GM23338 (cell line): ENCODE measurements around the gene LLGL2. TPM values are rescaled to one million over a fixed set of nuclear protein-coding genes. Genes with fewer than 3 reads are reported as not detected.

ENCODE experiments used
- ATAC-seq: fragments of 200-7000 bp; cut with Tn5 transposase; 3 replicates; pipeline ENCODE4 v1.9.1; 2020
- DNase-seq: peaks from one replicate; pipeline ENCODE4 v3.0.0-alpha.2; 2015; ENCODE audit warnings: low spot score
- H2AFZ ChIP-seq: fragments of 200-600 bp; sonication (generic); 2 replicates; pipeline ENCODE4 v1.8.0; 2016; ENCODE audit warnings: antibody characterized with exemption, mild to moderate bottlenecking, moderate library complexity
- H3F3A ChIP-seq: fragments of 200-600 bp; sonication (generic); replicated peaks from 2 replicates; pipeline ENCODE4 v1.8.0; 2017; ENCODE audit warnings: antibody characterized with exemption, mixed run types, low read depth
- H3K27ac ChIP-seq: fragments of 200-600 bp; sonication (generic); 2 replicates; pipeline ENCODE4 v1.6.1; 2016; ENCODE audit warnings: low read depth
- H3K27me3 ChIP-seq: fragments of 200-600 bp; sonication (generic); 2 replicates; pipeline ENCODE4 v1.8.0; 2016; ENCODE audit warnings: mild to moderate bottlenecking, mixed run types, moderate library complexity; ENCODE audit not compliant: insufficient read depth
- H3K36me3 ChIP-seq: fragments of 200-600 bp; sonication (generic); 2 replicates; pipeline ENCODE4 v1.8.0; 2016; ENCODE audit warnings: mild to moderate bottlenecking; ENCODE audit not compliant: insufficient read depth
- H3K4me1 ChIP-seq: fragments of 200-600 bp; sonication (generic); 2 replicates; pipeline ENCODE4 v1.8.0; 2016; ENCODE audit warnings: mild to moderate bottlenecking, moderate library complexity; ENCODE audit not compliant: insufficient read depth
- H3K4me2 ChIP-seq: fragments of 200-600 bp; sonication (generic); 2 replicates; pipeline ENCODE4 v1.7.1; 2017; ENCODE audit warnings: mixed run types
- H3K4me3 ChIP-seq: fragments of 200-600 bp; sonication (generic); 2 replicates; pipeline ENCODE4 v1.6.1; 2016; ENCODE audit warnings: mixed run types
- H3K79me2 ChIP-seq: fragments of 200-600 bp; sonication (generic); replicated peaks from 2 replicates; pipeline ENCODE4 v1.8.0; 2017; ENCODE audit warnings: mild to moderate bottlenecking; ENCODE audit not compliant: insufficient read depth
- H3K9me2 ChIP-seq: fragments of 200-600 bp; sonication (generic); 2 replicates; pipeline ENCODE4 v1.8.0; 2017; ENCODE audit not compliant: insufficient read depth
- H4K20me1 ChIP-seq: fragments of 200-600 bp; sonication (generic); replicated peaks from 2 replicates; pipeline ENCODE4 v1.8.0; 2017; ENCODE audit warnings: mild to moderate bottlenecking; ENCODE audit not compliant: insufficient read depth
- H3K27ac Mint-ChIP-seq: 2 replicates; pipeline ENCODE4 v1.8.0; 2020; ENCODE audit warnings: inconsistent platforms, mild to moderate bottlenecking, moderate library complexity, mixed read lengths
- H3K27me3 Mint-ChIP-seq: 3 replicates; pipeline ENCODE4 v1.8.0; 2022; ENCODE audit warnings: low read depth, mild to moderate bottlenecking, moderate library complexity, mixed read lengths, inconsistent platforms; ENCODE audit not compliant: insufficient read depth, poor library complexity
- H3K36me3 Mint-ChIP-seq: 3 replicates; pipeline ENCODE4 v1.8.0; 2021; ENCODE audit warnings: low read depth, mild to moderate bottlenecking, inconsistent platforms, moderate library complexity, mixed read lengths
- H3K4me1 Mint-ChIP-seq: 3 replicates; pipeline ENCODE4 v1.8.0; 2020; ENCODE audit warnings: mild to moderate bottlenecking, inconsistent platforms, mixed read lengths
- H3K4me3 Mint-ChIP-seq: 3 replicates; pipeline ENCODE4 v1.8.0; 2021; ENCODE audit warnings: moderate library complexity, mild to moderate bottlenecking, inconsistent platforms, mixed read lengths
- H3K9me3 Mint-ChIP-seq: 3 replicates; pipeline ENCODE4 v1.8.0; 2020; ENCODE audit warnings: moderate library complexity, mild to moderate bottlenecking, inconsistent platforms, mixed read lengths
- CREB1 ChIP-seq: fragments of 250-450 bp; sonication (Bioruptor Pico); IDR thresholded peaks from 2 replicates; pipeline ENCODE4 v1.5.0; 2020; ENCODE audit warnings: low read depth, mild to moderate bottlenecking, moderate library complexity
- EZH2 ChIP-seq: fragments of 200-600 bp; sonication (generic); IDR thresholded peaks from one replicate; pipeline ENCODE4 v1.8.0; 2017; ENCODE audit warnings: antibody characterized with exemption, mild to moderate bottlenecking, low read depth; ENCODE audit not compliant: unreplicated experiment
- EZH2phosphoT487 ChIP-seq: fragments of 200-600 bp; sonication (generic); IDR thresholded peaks from one replicate; pipeline ENCODE4 v1.8.1; 2018; ENCODE audit warnings: antibody characterized with exemption; ENCODE audit not compliant: unreplicated experiment
- NANOG ChIP-seq: IDR thresholded peaks from 2 replicates; pipeline ENCODE4 v1.6.1; 2016; ENCODE audit warnings: antibody characterized with exemption, borderline replicate concordance
- STAT1 ChIP-seq: IDR thresholded peaks from one replicate; pipeline ENCODE4 v1.6.1; 2016; ENCODE audit warnings: antibody characterized with exemption; ENCODE audit not compliant: unreplicated experiment
- ZNF114 ChIP-seq: fragments of 250-450 bp; sonication (Bioruptor Pico); IDR thresholded peaks from 2 replicates; pipeline ENCODE4 v1.5.0; 2020; ENCODE audit warnings: mild to moderate bottlenecking, moderate library complexity
- ZNF331 ChIP-seq: fragments of 250-450 bp; sonication (Bioruptor Pico); IDR thresholded peaks from 2 replicates; pipeline ENCODE4 v1.5.0; 2020; ENCODE audit warnings: low read depth, mild to moderate bottlenecking, moderate library complexity
- polyA plus RNA-seq: library from polyadenylated mRNA; unstranded; fragments of >200 nt; fragmentation: Nextera tagmentation; extraction: Ambion mirVana; gene quantifications from 2 replicates; pipeline ENCODE4 v1.2.1, GENCODE V29; 2016
- total RNA-seq: library from RNA; depleted of rRNA; stranded (reverse); fragments of >200 nt; shearing (Covaris generic); gene quantifications from 2 replicates; pipeline ENCODE4 v1.2.3, GENCODE V29; 2014
- TF ChIP-seq, protein P1 (sequence below), 2 experiments: fragments of 200-600 bp in 1 of 2; sonication (generic) in 1 of 2; conservative IDR thresholded peaks; 2 replicates each; pipeline versions ENCODE4 v1.5.1 to v1.6.1; 2016 to 2017; ENCODE audit warnings: antibody characterized with exemption in 2 of 2, low read depth in 2 of 2, mild to moderate bottlenecking in 2 of 2, moderate library complexity in 1 of 2
- TF ChIP-seq, protein P2 (sequence below): IDR thresholded peaks from one replicate; pipeline ENCODE4 v1.6.1; 2018; ENCODE audit warnings: antibody characterized with exemption; ENCODE audit not compliant: unreplicated experiment
- TF ChIP-seq, protein P3 (sequence below): IDR thresholded peaks from 2 replicates; pipeline ENCODE4 v1.6.1; 2016; ENCODE audit warnings: antibody characterized with exemption

LLGL2 gene
- total and polyA plus RNA-seq, 2 experiments from 2014 or later, result 62.5 to 78.5 TPM

DNA sequence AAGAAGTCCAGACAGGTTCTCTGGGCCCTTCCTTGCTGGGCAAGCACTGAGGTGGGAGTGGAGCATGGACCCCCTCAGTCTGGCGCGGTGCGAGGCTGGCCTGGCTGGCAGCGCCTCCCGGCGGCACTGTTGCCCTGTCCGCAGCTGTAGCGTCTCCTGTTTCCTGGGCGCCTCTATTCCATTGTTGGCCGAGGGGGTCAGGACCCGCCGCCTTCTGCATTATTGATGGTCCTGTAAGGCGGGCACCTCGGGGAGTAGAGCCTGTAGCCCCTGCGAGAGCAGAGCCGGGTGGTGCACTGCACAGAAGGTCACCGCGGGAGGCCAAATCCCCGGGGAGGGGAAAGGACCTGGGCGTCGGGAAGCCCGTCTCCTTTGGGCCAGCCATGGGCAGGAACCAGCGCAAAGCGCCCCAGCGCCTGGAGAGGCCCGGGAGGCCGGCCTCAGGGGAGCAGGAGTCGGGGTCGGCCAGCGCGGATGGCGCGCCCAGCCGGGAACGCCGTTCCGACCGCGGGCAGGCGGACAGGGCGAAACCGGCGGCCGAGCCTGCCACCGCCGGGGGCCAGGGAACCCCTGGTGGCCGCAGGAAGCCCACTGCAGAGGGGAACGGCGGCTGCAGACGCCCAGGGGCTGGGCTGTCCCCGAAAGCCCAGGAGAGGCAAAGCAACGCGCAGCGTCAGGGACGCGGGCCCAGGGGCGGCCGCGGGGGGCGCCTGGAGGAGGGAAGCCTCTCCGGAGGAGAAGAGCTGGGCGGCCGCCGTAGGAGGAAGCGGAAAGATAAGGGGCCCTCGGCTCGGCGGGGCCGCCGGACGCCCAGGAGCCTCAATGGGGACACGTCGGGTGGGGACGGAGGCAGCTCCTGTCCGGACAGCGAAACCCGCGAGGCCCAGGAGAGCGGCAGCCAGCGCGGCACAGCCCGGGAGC lies 62.4 kb downstream of the LLGL2 start, which contains the start of gene MYO15B:
MYO15B (plus strand) TSS at position 126 of the 921 bp plus-strand sequence; CDS start at position 384, 258 bp downstream.
- peak within 1 kb of the TSS; percentile 50; the same call in 1 of the 2 replicates for H3K27ac ChIP-seq
- peak within 1 kb of the TSS; percentile 96 for H2AFZ ChIP-seq
- H3K9me2 ChIP-seq, result no peaks in the 10 kb centered on the region
- peak within 1 kb of the TSS; percentile 71 for H3K4me3 ChIP-seq
- Mint-ChIP-seq H3K4me1 (no peaks in the 10 kb centered on the region), H3K36me3 (no peaks in the 10 kb centered on the region; the same call in 2 of the 3 replicates), H3K9me3 (peaks cover 11% of the 10 kb centered on the region), H3K4me3 (peak within 1 kb of the TSS; percentile 61), H3K27ac (no peak within 1 kb of the TSS), H3K27me3 (peaks cover 27% of the 10 kb centered on the region)
- ATAC-seq, result peak; percentile 66
- peak; percentile 79 for DNase-seq
- peaks cover 6% of the 10 kb centered on the region for H3K4me1 ChIP-seq
- TF ChIP-seq, protein P1, sequence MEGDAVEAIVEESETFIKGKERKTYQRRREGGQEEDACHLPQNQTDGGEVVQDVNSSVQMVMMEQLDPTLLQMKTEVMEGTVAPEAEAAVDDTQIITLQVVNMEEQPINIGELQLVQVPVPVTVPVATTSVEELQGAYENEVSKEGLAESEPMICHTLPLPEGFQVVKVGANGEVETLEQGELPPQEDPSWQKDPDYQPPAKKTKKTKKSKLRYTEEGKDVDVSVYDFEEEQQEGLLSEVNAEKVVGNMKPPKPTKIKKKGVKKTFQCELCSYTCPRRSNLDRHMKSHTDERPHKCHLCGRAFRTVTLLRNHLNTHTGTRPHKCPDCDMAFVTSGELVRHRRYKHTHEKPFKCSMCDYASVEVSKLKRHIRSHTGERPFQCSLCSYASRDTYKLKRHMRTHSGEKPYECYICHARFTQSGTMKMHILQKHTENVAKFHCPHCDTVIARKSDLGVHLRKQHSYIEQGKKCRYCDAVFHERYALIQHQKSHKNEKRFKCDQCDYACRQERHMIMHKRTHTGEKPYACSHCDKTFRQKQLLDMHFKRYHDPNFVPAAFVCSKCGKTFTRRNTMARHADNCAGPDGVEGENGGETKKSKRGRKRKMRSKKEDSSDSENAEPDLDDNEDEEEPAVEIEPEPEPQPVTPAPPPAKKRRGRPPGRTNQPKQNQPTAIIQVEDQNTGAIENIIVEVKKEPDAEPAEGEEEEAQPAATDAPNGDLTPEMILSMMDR (conservative IDR thresholded peaks at IDR 0.05; ENCODE audit: low read depth in 2 of 2), result peak; percentile 20 to 70; a peak in 3 of 4 replicates
- TF ChIP-seq ZNF331, result no peak
- TF ChIP-seq ZNF114 (CRISPR knock-in tag), result no peak
- H4K20me1 ChIP-seq, result no peaks in the 10 kb centered on the region
- no peaks in the 10 kb centered on the region for H3K36me3 ChIP-seq
- no peaks in the 10 kb centered on the region for H3F3A ChIP-seq
- peak within 1 kb of the TSS; percentile 95 for H3K4me2 ChIP-seq
- H3K27me3 ChIP-seq, result peaks cover 11% of the 10 kb centered on the region
- no peaks in the 10 kb centered on the region for H3K79me2 ChIP-seq

DNA sequence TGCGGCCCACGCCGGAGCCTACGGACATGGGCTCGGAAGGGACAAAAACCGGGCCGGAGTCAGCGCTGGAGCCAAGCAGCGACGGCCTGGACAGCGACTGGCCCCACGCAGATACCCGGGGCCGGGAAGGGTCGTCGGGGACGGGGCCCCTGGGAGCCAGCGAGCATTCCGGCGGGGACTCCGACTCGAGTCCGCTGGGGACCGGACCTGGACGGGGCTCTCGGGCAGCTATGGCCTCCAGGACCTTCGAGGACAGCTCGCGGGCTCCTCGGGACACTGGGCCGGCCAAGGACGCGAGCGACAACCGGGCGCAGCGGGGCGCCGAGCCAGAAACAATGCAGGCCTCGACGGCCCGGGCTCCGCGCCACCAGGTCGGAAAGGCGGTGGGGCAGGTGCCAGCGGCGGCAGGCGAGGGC lies 63.1 kb downstream of the LLGL2 start:
- Histone ChIP-seq H3K4me1 (peaks cover 6% of the 10 kb centered on the region), H3F3A (no peaks in the 10 kb centered on the region), H3K4me3 (peak overlapping the region; percentile 71), H3K9me2 (no peaks in the 10 kb centered on the region), H4K20me1 (no peaks in the 10 kb centered on the region), H3K79me2 (no peaks in the 10 kb centered on the region), H3K27me3 (peaks cover 11% of the 10 kb centered on the region), H3K36me3 (no peaks in the 10 kb centered on the region), H3K4me2 (peak overlapping the region; percentile 95), H2AFZ (no peak overlapping the region), H3K27ac (no peak overlapping the region)
- peak; percentile 43 for DNase-seq
- Mint-ChIP-seq H3K9me3 (peaks cover 11% of the 10 kb centered on the region), H3K27me3 (peaks cover 27% of the 10 kb centered on the region), H3K27ac (no peak overlapping the region), H3K4me3 (peak overlapping the region; percentile 59; the same call in 2 of the 3 replicates), H3K36me3 (no peaks in the 10 kb centered on the region; the same call in 2 of the 3 replicates), H3K4me1 (no peaks in the 10 kb centered on the region)
- peak; percentile 2 for ATAC-seq
- TF ChIP-seq EZH2 (no peak), ZNF331 (no peak), STAT1 (no peak), CREB1 (CRISPR knock-in tag) (no peak), EZH2phosphoT487 (no peak), ZNF114 (CRISPR knock-in tag) (no peak), NANOG (no peak)
- TF ChIP-seq, protein P1 (conservative IDR thresholded peaks at IDR 0.05; ENCODE audit: low read depth in 2 of 2), result no peak
- TF ChIP-seq, protein P2, sequence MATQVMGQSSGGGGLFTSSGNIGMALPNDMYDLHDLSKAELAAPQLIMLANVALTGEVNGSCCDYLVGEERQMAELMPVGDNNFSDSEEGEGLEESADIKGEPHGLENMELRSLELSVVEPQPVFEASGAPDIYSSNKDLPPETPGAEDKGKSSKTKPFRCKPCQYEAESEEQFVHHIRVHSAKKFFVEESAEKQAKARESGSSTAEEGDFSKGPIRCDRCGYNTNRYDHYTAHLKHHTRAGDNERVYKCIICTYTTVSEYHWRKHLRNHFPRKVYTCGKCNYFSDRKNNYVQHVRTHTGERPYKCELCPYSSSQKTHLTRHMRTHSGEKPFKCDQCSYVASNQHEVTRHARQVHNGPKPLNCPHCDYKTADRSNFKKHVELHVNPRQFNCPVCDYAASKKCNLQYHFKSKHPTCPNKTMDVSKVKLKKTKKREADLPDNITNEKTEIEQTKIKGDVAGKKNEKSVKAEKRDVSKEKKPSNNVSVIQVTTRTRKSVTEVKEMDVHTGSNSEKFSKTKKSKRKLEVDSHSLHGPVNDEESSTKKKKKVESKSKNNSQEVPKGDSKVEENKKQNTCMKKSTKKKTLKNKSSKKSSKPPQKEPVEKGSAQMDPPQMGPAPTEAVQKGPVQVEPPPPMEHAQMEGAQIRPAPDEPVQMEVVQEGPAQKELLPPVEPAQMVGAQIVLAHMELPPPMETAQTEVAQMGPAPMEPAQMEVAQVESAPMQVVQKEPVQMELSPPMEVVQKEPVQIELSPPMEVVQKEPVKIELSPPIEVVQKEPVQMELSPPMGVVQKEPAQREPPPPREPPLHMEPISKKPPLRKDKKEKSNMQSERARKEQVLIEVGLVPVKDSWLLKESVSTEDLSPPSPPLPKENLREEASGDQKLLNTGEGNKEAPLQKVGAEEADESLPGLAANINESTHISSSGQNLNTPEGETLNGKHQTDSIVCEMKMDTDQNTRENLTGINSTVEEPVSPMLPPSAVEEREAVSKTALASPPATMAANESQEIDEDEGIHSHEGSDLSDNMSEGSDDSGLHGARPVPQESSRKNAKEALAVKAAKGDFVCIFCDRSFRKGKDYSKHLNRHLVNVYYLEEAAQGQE, result no peak
- TF ChIP-seq, protein P3, sequence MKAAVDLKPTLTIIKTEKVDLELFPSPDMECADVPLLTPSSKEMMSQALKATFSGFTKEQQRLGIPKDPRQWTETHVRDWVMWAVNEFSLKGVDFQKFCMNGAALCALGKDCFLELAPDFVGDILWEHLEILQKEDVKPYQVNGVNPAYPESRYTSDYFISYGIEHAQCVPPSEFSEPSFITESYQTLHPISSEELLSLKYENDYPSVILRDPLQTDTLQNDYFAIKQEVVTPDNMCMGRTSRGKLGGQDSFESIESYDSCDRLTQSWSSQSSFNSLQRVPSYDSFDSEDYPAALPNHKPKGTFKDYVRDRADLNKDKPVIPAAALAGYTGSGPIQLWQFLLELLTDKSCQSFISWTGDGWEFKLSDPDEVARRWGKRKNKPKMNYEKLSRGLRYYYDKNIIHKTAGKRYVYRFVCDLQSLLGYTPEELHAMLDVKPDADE, result no peak
